SW480 (cell line): ENCODE data around the gene FXYD4.

Experiments used
- DNase-seq: peaks from one replicate; pipeline ENCODE4 v3.0.0-alpha.2; 2016; ENCODE audit warnings: low spot score

FXYD4 gene

DNA sequence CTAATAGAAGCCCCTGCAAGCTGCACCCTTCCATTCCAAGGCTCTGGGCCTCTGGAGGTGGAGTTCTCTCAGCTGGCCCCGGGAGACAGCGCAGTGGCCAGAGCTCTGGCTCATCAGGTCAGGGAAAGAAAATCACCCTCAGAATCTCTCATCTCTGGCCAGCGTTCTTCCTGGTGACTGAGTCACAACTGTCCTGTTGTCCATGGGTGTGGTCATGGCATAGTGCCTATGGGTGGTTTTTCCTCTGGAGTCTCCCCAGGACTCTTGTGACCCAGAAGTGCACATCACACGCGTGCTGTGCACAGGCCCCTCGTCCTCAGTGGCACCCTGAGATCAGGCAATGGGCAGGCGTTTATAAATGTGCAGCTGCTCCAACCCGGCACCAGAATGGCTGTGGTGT, 27.4 kb upstream of the FXYD4 start:
- no peak for DNase-seq

GRCh38 chr10:43347997-43348396, 23.4 kb upstream of the FXYD4 start:
- no peak for DNase-seq

DNA sequence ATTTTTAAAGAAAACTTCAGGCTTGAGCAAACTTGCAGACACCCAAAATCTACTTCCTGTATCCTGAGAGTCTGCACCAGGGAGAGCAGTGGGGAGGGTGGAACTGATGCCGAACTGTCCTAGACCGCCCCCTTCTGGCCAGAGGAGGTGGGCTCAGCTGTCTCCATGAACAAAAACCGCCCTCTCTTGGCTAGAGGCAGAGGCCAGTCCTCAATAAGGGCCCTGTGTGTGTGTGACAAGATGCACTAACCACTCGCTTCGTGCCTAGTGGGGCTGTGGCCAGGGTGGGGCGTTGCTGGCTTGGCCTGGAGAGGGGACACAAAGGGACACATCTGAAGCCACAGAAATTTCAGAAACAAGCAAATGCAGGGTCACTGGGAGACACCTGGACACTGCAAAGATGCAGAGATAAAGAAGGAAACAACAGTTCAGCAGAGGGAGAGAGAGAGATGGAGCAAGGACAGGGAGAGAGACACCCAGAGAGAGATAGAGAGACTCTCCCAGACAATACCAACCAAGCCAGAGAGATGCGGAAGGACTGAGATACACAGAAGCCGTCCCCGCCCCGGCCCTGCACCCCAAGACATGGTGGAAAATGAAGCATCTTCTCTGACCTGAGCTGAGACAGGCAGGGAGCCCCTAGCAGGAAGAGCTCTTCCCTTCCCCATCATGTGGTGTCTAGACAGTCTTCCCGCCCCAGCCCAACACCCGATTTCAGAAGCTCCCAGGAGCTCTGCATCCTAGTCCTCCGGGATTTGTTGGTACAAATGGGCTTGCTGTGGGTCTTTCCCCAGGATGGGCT, 22.7 kb upstream of the FXYD4 start:
- DNase-seq = peak; percentile 78

DNA sequence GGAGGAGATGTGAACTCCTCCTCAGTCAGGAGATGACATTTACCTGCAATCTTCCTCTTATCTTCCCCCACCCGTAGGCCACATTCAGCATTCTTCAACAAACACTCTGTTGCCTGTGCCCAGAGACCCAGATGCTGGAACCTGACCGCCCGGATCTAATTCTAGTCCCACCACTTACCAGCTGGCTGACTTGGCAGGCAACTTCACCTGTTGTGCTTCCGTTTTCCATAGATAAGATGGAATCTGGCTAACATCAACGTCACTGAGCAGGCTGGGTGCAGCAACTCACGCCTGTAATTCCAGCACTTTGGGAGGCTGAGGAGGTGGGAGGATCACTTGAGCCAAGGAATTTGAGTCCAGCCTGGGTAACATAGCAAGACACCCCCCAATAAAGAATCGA, 21.3 kb upstream of the FXYD4 start:
- no peak for DNase-seq

GRCh38 chr10:43350686-43351085, 20.8 kb upstream of the FXYD4 start:
- no peak for DNase-seq

- no peak for DNase-seq
These were observed 20.1 kb upstream of the FXYD4 start for GRCh38 chr10:43351301-43351700.

GRCh38 chr10:43352951-43353350, 18.5 kb upstream of the FXYD4 start:
- no peak for DNase-seq

- DNase-seq = no peak
These were observed 17.7 kb upstream of the FXYD4 start for GRCh38 chr10:43353495-43354329.

GRCh38 chr10:43354330-43354635, 17.2 kb upstream of the FXYD4 start:
- DNase-seq = no peak

DNA sequence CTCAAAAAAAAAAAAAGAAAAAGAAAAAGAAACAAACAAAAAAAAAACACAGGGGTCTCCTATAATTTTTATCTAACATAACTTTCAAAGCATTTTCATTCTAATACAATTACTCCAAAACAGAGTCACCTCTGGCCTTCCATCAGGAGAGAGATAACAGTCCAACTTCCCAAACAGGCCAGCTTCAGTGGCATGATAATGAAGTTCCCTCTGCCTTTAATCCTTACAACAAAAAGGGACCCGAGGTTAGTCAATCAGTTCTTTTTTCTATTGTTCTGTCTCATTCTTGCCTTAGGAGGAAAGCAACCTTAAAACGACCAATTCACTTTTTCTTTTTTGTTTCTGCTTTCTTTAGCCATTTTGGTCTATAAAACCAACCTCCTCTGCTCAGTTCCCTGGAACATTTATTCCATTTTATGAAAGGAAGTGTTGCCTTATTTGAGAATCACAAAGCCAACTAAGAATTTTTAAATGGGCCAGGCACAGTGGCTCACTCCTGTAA, 16.5 kb upstream of the FXYD4 start:
- no peak for DNase-seq

- DNase-seq = peak; percentile 76
These were observed 15.6 kb upstream of the FXYD4 start for GRCh38 chr10:43355749-43356371.

- DNase-seq = no peak
These were observed 11.3 kb upstream of the FXYD4 start for GRCh38 chr10:43360086-43360485.

DNA sequence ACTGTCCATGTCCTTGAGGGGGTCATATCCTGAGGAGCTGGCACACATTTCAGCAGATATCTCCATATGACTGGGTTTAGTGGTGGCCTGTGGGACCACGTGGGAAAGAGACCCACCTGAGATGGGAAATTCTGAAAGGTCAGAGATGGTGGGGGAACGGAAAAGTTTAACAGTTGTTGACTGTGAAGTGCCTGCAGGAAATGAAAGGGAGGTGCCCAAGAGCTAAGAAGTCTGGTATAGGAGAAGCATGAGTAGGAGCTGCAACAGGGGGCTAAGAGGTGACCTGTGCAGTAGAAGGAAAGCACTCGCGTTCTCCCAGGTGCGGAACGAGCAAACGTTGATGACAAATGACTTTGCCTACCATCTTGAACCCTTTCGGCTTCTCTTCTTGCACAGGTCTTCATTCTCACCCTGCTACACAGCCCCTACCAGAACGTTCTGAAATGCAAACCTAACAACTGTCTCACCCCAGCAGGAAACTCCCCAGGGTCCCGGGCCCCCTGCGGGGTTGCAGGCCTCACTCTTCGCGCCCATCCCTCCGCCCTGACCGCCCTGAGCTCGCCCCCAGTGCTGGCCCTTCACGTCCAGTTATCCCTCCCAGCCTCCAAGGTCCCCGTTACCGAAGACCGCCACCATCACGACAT, 9.8 kb upstream of the FXYD4 start:
- no peak for DNase-seq

DNA sequence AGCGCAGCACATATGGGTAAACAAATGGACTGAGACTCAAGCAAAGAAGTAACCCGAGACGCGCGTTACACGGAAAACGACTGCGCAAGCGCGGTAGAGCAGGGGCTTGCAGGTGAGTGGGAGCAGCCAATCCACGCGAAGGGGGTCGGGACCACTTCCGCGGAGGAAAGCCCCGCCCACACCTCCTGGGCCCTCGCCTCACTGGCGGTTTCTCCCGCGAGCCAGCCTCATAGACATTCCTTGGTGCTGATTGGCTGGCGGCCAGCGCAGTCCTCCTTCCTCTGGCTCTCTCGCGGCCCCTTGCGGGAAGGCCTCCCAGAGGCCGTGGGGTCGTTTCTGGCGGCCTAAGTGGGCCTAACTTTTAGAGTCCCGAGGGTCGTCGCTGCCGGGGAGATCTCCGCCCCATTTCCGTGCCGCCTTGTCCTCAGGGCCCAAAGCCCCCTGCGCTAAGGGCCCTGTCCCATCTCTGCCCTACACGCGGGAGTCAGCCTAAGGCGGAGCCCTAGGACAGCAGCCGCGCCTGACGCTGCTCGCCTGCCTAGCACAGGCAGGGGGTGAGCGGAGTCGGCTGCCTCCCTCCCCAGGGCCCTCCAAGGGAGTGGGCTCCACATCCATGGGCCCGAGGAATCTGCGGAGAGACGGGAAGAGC, 9.1 kb upstream of the FXYD4 start:
- peak; percentile 94 for DNase-seq

- no peak for DNase-seq
These were observed 6.4 kb upstream of the FXYD4 start for GRCh38 chr10:43365001-43365400.

DNA sequence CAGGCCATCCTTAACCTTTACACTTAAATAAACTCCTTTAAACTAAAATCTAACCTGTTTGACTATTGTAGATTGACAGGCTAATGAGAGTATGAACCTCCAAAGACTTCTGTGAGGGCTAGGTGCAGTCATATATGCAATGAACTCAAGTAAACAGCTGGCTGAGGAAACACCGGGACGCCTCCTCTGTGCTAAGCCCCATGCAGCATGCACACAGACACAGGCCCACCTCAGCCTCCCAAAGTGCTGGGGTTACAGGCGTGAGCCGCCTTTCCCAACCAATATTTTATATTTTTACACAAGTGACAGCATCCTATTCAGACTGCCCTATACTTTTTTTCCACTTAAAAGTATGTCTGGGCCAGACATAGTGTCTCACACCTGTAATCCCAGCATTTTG, 1.5 kb upstream of the FXYD4 start:
- DNase-seq = no peak

GRCh38 chr10:43370671-43371215, 693 bp upstream of the FXYD4 start:
- no peak for DNase-seq

- DNase-seq = no peak
These were observed 1.4 kb downstream of the FXYD4 start for GRCh38 chr10:43372765-43373361.

GRCh38 chr10:43373461-43373860, 2.0 kb downstream of the FXYD4 start:
- no peak for DNase-seq

- no peak for DNase-seq
These were observed 2.8 kb downstream of the FXYD4 start for GRCh38 chr10:43374194-43374593.

DNA sequence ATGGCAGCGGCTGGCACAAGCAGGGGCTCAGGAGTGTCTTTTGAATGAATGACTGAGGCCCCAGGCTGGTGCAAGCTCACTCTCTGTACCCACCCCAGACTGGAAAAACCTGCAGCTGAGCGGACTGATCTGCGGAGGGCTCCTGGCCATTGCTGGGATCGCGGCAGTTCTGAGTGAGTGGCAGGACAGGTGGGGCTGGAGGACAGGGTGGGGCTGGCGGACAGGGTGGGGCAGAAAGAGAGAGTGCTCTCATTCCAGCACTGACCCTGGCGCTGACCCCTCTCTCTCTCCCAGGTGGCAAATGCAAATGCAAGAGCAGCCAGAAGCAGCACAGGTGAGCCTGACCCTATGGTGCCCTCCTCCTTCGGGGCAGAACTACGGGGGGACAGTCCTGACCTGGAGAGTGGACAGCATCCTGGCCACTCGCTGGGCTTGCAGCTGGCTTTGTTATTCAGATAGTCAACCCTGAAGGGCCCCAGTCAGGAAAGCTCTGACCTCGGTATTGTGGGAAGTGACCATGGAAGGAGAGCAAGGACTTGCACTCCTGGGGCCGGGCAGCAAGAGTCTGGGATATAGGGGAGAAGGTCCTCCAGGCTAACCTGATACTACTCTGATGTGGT, 4.1 kb downstream of the FXYD4 start:
- peak; percentile 33 for DNase-seq
